ENCODE results near the gene POTEF.
A peak's percentile ranks its signal among the peaks of the same experiment; 100 is the strongest.
"Not testable (repeated sequence)": the region's sequence is repeated elsewhere in the genome, so short reads cannot be mapped to it uniquely, and the experiment has no call there.

The POTEF gene

GRCh38 chr2:130152816-130153595, 24.0 kb upstream of the POTEF start:
- DNase-seq (ENCODE audit: low read depth in 2 of 2) = no peak

DNA sequence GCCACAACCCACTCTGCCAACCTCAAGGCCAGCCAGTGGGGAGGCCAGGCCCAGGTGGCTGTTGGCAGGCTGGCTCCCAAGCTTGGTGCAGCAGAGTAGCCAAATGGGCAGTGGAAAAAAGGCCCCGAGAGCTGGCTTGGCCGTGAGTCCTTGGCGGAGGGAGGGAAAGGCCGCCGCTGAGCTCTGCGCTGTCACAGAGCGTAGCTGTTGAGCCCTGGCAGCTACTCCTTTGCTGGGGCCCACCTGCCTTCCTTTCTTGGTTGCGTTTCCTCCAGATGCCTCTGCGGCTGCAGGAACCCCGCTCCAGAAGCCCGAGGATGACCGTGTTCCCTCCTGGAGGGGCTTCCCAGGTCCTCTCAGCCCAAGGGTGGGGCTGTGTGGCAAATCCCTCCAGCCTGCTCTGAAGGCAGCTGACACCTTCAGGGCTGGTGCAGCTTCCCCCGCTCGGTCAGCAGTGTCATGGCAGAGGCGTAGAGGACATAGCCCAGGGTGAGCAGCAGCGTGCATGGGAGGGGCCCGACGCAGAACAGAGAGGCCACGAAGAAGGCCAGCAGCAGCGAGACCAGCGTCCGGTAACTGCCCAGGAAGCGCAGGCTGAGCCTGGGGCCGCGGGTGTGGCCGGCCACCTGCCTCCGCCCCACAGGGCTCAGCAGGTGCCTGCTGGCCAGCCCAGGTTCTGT, 23.3 kb upstream of the POTEF start:
- not testable (repeated sequence) for DNase-seq (ENCODE audit: low read depth in 2 of 2)

DNA sequence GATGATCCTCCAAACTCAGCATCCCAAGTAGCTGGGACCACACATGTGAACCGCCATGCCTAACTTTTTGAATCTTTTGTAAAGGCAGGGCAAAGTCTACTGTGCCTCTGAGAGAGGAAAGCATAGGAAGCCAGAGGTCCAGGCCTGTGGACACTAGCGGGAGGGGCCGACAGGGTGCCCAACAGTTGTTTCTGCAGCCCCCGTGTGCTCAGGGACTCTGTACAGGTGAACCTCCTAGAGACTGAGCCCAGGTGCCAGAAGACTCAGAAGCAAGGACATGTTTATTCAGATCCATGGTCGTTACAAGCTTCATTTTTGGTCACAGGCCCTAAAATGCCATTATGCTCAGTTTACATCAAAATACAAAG, 22.1 kb upstream of the POTEF start:
- DNase-seq (ENCODE audit: low read depth in 2 of 2) = not testable (repeated sequence)

- DNase-seq (ENCODE audit: low read depth in 2 of 2) = no peak
These were observed 21.4 kb upstream of the POTEF start for GRCh38 chr2:130150181-130151144.

DNA sequence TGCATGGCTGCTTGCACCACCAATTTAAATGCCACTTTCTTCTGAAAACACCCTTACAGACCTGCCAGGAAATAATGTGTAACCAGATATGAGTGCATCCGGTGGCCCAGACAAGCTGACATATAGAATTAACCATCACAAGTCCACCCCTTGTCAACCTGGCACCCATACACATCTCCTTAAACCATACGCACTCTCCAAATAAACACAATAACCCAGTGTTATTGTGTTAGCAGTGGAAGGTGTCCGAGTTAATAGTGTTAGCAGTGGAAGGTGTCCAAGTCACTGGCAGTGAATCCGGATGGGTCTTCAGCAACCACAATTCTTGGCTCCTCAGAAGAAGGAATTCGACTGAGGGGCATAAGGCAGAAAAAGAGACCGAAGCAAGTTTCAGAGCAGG, 19.5 kb upstream of the POTEF start:
- DNase-seq (ENCODE audit: low read depth in 2 of 2) = not testable (repeated sequence)

- peak; percentile 6 to 23 for DNase-seq (ENCODE audit: low read depth in 2 of 2)
These were observed 16.0 kb upstream of the POTEF start, which contains the start of gene CCDC74B for GRCh38 chr2:130145006-130145414. TSS of gene CCDC74B (minus strand) at chr2:130145112. CDS start at chr2:130144996, 116 bp downstream.

DNA sequence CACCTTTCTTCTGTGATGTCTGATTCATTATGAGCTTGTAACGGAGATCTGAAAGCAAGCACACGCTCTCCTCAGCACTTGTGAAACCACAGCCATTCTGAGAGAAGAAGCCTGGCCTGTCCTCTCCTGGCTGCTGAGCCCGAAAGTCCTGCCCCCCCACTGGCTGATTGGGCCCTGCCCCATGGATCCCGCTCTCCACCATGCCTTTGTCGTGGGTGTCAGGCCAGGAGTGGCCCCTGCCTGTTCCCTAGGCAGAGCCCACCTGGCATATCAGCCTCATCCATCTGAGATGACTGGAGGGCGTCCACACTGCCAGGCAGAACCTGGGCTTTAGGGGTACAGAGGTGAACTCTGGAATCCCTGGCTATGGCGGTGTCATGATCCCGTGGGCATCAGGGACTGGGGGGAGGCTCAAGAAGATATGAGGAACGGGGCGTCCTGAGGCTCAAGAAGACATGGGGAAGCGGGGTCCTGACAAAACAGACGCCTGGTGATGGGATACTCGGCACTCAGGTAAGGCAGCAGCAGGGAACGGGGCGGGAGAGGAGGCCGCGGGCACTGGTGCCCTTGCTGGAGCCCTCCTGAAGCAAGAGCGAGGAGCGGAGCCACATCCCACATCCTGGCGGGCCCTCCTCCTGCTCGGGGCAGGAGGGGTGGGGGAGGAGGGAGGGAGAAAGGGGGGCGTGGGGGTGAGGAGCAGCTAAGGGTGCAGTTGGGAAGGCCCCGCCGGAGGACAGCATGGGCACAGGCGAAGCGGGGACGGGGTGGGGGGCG, 14.4 kb upstream of the POTEF start:
- DNase-seq (ENCODE audit: low read depth in 2 of 2) = not testable (repeated sequence)

DNA sequence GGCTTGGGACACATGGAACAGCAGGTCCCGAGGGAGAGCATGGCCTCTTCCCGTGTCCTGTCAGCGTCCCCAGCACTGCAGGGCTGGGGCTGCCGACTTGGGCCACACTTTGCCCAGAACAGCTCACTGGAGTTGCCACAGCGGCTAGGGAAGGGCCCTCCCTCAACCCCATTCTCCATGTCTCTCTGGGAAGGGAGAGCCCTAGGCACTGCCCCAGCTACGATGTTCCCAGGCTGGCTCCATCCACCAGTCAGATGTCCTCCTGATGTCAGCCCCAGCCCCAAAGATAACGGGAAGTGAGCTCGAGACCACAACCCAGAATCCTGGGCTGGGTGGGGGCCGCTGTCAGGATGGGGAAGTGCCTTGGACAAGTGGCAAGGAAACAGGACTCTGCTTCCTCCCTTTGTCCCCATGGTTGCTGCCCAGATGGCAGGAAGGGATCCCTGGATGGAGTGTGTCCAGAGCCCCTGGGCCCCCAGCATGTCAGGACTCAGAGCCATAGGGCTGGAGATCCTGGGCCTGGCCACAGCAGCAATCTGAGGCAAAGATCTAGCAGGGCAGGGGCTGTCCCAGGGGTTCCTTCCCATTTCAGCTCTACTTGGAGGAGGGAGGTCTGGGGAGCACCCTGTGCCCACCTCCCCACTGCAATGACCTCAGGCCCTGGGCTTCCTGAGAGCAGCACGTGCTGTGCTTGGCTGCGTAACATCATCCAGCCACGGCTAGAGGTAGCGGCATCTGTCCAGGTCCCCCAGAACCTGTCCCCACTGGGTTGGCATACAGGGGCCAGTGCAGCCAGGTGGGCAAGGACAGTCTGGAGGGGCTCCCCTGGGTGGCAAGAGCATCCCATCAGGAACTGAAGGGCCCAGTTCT, 13.6 kb upstream of the POTEF start:
- DNase-seq (ENCODE audit: low read depth in 2 of 2) = not testable (repeated sequence)

DNA sequence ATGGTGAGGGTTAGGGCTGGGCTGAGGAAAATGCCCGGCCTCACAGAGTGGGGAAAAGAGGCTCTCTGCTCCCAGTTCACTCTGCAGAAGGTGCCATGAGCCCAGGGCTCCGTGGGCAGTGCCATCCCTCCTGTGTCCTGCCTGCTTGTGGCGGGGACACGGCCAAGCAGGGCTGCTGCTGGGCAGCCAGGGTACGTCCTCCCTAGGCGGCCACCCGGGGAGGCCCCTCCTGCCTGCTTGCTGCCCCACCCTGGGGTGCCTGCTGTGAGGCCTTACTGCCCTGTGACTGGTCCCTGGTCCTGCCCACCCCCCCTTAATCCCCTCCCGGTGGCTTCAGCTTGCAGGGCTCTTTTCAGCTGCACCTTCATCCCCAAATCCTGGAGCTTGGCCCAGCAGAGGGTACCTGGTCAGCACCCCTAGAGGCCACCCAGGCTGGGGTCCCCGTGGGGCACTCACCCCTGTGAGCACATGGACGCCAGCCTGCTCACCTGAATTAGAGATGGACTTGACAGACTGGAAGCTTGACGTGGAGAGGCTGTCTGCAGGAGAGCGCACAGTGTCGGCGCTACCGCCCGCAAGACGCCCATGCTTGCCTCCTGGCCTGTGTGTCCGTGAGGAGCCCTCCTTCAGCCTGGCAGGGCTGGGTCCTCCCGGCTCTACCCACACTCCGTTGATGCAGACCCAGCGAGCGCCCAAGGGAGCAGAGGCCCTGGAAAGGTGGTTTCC, 12.8 kb upstream of the POTEF start:
- not testable (repeated sequence) for DNase-seq (ENCODE audit: low read depth in 2 of 2)

- not testable (repeated sequence) for DNase-seq (ENCODE audit: low read depth in 2 of 2)
These were observed 12.0 kb upstream of the POTEF start for GRCh38 chr2:130141002-130141401.

GRCh38 chr2:130140516-130140915, 11.5 kb upstream of the POTEF start:
- DNase-seq (ENCODE audit: low read depth in 2 of 2) = not testable (repeated sequence)

- not testable (repeated sequence) for DNase-seq (ENCODE audit: low read depth in 2 of 2)
These were observed 10.6 kb upstream of the POTEF start for GRCh38 chr2:130139331-130140280.

- not testable (repeated sequence) for DNase-seq (ENCODE audit: low read depth in 2 of 2)
These were observed 9.8 kb upstream of the POTEF start for GRCh38 chr2:130138841-130139251.

- DNase-seq (ENCODE audit: low read depth in 2 of 2) = not testable (repeated sequence)
These were observed 9.3 kb upstream of the POTEF start for GRCh38 chr2:130138326-130138725.

DNA sequence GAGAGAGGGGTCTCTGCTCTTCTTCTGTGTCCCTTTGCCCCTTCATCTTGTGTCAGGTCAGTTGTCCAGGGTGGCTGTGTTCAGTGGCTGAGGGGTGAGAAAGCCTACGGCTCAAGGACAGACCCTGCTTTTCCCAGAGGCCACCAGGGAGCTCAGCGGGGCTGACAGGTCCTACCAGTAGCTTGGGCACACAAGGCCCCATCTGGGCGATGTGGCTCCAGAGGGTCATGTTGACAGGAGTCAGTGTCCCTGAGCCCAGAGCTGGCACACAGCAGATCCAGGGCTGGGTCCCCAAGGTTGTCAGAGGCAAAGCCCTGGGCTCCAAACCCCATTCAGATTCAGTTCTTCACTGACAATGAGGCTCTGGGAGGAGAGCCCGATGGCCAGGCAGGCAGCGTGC, 8.1 kb upstream of the POTEF start:
- not testable (repeated sequence) for DNase-seq (ENCODE audit: low read depth in 2 of 2)

DNA sequence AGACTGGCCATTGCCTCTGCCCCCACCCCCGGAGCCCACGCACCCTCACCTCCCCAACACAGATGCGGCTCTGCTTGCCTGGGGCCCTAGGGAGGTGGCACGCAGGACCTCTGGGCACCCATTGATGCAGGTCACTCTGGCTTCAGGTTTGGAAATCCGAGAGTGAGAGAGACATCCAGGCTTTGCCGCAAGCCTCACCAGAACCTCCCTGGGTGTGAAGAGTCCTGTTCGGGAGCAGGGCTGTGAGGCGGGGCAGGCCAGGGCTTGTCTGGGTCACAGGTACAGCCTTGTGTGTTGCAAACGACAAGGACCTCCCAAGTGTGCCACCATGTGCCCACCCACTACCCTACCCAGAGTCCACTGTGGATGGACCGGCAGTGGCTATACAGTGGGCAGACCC, 7.5 kb upstream of the POTEF start:
- not testable (repeated sequence) for DNase-seq (ENCODE audit: low read depth in 2 of 2)

DNA sequence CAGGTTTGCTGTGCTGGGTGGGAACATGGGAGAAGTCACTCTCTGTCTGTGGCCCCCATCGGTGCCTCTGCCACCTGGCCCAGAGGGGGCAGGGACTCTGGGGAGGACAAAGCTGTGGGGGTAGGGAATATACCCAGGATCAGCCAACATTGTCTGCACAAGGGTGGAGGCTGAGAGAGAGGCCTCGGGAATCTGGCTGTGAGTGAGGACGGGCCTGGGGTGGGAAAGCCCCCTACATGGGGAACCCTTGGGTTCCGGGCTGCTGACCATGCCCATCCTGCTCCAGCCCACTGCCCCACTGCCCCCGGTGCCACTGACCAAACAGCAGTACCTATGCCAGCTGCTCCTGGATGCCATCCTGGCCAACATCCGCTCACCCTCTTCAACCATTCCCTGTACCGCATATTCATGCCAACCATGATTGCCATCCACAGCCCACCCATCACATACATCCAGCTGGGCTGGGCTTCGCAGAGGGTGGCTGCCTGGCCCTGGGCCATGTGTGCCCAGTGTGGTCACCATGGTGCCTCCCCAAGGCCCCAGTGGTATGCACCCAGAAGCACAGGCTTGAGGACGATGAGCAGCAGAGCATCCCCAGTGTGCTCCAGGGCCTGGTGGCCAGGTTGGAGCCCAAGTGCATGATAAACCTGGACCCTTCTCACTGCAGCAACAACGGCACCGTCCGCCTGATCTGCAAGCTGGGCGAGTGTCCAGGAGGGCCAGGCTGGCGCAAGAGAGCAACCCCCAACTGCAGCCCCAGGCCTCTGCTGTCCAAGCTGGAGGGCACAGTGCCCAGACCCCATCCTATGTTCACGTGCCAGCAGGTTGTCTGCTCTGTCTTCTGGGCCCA, 6.9 kb upstream of the POTEF start:
- no peak for DNase-seq (ENCODE audit: low read depth in 2 of 2)
